ENCODE results near the gene WBP11. TPM values are rescaled to one million over a fixed set of nuclear protein-coding genes. Genes with fewer than 3 reads are reported as not detected.

WBP11 gene
- total and polyA plus RNA-seq, 2 of the 13 experiments (the other 11 are each of a cell fraction or from before 2014, with no cell fraction given), result 7.6 to 31.0 TPM

GRCh38 chr12:14784471-14784870, 18.8 kb downstream of the WBP11 start (continued):
- TF ChIP-seq PBX3 (CRISPR knock-in tag; IDR thresholded peaks at IDR 0.05; ENCODE audit: borderline replicate concordance) (no peak), NFKBIZ (CRISPR knock-in tag; IDR thresholded peaks at IDR 0.05) (no peak), CBFB (CRISPR knock-in tag; IDR thresholded peaks at IDR 0.05) (no peak), ZSCAN20 (CRISPR knock-in tag; IDR thresholded peaks at IDR 0.05; ENCODE audit: borderline replicate concordance) (no peak), REST (IDR thresholded peaks at IDR 0.05; ENCODE audit: borderline replicate concordance in 1 of 2, low read depth in 1 of 2, low read length in 2 of 2) (no peak), ZNF326 (CRISPR knock-in tag; IDR thresholded peaks at IDR 0.05; ENCODE audit: borderline replicate concordance) (no peak), ZNF124 (CRISPR knock-in tag; IDR thresholded peaks at IDR 0.05) (no peak), ZNF235 (CRISPR knock-in tag; IDR thresholded peaks at IDR 0.05; ENCODE audit: borderline replicate concordance) (no peak), ZNF703 (CRISPR knock-in tag; IDR thresholded peaks at IDR 0.05; ENCODE audit: borderline replicate concordance) (no peak)
